GM20000 (cell line): ENCODE results near the gene NPEPPS.
A peak's percentile ranks its signal among the peaks of the same experiment; 100 is the strongest.

Experiments
- DNase-seq: peaks from one replicate; pipeline ENCODE4 v3.0.0; 2012; ENCODE audit warnings: low spot score
- TF ChIP-seq, protein P1 (sequence below): IDR thresholded peaks from 2 replicates; pipeline ENCODE4 v1.5.1; 2012; ENCODE audit warnings: mild to moderate bottlenecking, control low read depth; ENCODE audit errors: extremely low read depth, missing control alignments

The NPEPPS gene

DNA sequence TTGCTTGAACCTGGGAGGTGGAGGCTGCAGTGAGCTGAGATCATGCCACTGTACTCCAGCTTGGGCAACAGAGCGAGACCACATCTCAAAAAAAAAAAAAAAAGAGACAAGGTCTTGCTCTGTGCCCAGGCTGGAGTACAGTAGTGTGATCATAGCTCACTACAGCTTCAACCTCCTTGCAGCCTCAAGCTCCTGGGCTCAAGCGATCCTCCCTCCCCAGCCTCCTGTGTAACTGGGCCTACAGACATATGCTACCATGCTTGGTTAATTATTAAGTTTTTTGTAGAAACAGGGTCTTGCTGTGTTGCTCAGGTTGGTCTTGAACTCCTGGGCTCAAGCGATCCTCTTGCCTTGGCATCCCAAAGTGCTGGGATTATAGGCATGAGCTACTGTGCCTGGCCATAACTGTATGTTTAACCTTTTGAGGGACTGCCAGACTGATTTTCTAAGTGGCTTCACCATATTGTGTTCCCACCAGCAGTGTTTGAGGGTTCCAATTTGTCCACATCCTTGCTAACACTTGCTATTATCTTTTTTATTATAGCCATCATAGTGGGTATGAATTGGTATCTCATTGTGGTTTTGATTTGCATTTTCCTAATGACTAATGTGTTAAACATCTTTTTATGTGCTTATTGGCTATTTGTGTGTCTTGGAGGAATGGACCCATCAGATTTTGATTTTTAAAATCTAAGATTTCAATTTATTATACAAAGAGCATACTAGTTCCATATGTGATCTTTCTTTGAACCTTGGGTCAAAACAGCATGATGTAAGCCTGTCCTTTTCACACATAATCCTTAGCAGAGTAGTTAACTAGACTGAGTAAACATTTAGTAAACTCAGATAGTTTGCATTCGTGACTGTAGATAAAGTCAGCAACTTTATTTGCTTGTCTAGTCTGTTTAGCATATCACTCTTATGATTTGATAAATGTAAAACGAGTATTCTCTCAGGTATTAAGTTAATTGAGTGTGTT is 80.8 kb downstream of the NPEPPS start:
- no peak for DNase-seq
- TF ChIP-seq, protein P1, sequence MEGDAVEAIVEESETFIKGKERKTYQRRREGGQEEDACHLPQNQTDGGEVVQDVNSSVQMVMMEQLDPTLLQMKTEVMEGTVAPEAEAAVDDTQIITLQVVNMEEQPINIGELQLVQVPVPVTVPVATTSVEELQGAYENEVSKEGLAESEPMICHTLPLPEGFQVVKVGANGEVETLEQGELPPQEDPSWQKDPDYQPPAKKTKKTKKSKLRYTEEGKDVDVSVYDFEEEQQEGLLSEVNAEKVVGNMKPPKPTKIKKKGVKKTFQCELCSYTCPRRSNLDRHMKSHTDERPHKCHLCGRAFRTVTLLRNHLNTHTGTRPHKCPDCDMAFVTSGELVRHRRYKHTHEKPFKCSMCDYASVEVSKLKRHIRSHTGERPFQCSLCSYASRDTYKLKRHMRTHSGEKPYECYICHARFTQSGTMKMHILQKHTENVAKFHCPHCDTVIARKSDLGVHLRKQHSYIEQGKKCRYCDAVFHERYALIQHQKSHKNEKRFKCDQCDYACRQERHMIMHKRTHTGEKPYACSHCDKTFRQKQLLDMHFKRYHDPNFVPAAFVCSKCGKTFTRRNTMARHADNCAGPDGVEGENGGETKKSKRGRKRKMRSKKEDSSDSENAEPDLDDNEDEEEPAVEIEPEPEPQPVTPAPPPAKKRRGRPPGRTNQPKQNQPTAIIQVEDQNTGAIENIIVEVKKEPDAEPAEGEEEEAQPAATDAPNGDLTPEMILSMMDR = no peak

- peak; percentile 36 for DNase-seq
- TF ChIP-seq, protein P1 = peak; percentile 12
Observed at GRCh38 chr17:47615766-47616424, 85.0 kb downstream of the NPEPPS start.

- TF ChIP-seq, protein P1 = no peak
- DNase-seq = no peak
Observed at GRCh38 chr17:47618410-47618809, 87.5 kb downstream of the NPEPPS start.

GRCh38 chr17:47620503-47621245 is 89.8 kb downstream of the NPEPPS start:
- DNase-seq = no peak
- TF ChIP-seq, protein P1 = no peak

DNA sequence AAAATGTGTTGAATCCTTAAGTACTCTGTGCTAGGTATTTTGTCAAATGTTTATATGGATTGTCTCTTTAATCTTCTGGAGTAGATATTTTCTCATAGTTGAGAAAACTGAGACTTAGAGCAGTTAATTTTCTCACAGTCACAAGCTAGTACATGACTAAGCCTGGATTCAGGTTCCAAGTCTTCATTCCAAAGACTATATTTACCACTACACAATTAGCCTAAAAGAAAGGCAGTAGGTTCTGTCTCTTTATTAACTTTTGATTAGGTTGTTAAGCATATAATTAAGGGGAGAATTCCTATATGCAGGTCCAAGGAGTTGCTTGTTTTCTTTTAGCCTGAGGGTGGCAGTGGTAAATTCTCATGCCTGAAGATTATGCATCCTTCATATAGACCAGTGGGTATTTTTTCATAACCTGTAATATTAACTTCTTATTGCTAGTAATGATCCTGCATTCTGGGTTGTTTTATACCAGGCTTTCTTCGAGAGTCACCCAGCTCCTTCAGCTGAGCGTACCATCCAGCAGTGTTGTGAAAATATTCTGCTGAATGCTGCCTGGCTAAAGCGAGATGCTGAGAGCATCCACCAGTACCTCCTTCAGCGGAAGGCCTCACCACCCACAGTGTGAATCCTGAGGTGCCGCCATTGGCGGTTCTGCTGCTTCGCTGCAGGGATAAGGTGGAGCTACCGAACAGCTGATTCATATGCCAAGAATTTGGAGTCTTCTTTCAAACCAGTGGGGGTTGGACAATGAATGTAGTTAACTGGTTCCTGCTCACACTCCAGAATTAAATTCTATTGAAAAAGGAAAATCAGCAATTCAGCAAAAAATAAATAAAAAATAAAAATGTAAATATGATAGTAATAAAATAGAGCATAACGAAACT is 90.6 kb downstream of the NPEPPS start:
- TF ChIP-seq, protein P1 = no peak
- no peak for DNase-seq

DNA sequence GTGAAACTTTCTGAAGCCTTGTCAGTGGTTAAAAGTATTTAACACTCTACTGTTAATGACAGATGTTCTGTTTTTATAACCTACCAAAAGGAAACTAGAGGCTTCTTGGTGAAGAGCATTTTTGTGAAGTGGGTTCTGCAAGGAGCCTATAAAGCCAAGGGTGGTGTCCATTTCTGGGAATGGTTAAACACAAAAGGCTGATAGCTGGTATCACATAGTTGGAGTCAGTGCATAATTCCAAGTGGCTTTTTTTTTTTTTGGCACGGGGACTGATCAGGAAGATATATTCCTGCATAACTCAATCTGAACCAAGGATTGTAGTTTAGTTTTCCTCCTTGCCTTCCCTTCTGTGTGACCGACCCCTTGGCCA is 91.3 kb downstream of the NPEPPS start:
- DNase-seq = no peak
- TF ChIP-seq, protein P1 = no peak
